ENCODE measurements around the gene RARRES2.

DNA sequence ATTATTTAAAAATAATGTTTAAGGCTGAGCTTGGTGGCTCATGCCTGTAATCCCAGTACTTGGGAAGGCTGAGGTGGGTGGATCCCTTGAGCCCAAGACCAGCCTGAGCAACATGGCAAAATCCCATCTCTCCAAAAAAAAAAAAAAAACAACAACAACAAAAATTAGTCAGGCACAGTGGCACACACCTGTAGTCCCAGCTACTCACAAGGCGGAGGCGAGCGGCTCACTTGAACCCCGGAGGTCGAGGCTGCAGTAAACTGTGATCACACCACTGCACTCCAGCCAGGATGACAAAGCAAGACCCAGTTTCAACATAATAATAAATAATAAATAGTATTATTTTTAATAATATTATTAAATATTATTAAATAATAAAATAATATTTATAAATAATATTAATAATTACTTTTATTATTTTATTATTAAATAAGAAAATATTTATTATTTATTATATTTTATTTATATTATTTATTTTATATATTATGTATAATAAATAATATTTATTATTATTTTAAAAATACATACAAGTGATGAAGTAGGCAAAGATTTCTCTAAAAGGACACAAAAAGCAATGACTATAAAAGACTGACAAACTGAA lies 26.7 kb downstream of the RARRES2 start:
- no peak for TF ChIP-seq POLR2AphosphoS5 (IDR thresholded peaks at IDR 0.05)
- TF ChIP-seq POLR2A (IDR thresholded peaks at IDR 0.05; ENCODE audit: low read depth): no peak
- TF ChIP-seq, protein P1, sequence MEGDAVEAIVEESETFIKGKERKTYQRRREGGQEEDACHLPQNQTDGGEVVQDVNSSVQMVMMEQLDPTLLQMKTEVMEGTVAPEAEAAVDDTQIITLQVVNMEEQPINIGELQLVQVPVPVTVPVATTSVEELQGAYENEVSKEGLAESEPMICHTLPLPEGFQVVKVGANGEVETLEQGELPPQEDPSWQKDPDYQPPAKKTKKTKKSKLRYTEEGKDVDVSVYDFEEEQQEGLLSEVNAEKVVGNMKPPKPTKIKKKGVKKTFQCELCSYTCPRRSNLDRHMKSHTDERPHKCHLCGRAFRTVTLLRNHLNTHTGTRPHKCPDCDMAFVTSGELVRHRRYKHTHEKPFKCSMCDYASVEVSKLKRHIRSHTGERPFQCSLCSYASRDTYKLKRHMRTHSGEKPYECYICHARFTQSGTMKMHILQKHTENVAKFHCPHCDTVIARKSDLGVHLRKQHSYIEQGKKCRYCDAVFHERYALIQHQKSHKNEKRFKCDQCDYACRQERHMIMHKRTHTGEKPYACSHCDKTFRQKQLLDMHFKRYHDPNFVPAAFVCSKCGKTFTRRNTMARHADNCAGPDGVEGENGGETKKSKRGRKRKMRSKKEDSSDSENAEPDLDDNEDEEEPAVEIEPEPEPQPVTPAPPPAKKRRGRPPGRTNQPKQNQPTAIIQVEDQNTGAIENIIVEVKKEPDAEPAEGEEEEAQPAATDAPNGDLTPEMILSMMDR (IDR thresholded peaks at IDR 0.05): no peak
- no peak for TF ChIP-seq EP300 (IDR thresholded peaks at IDR 0.05)

Measured in esophagus muscularis mucosa (tissue), 4 donors.